ENCODE results near the gene BARX2. TPM values are rescaled to one million over a fixed set of nuclear protein-coding genes. Genes with fewer than 3 reads are reported as not detected.

Gene BARX2
- polyA plus RNA-seq, 4 donors: 6.1 to 19.5 (median 15.5) TPM

- Histone ChIP-seq H3K9me3 (ENCODE audit: control insufficient read depth in 2 of 2, insufficient read depth in 1 of 2, low read depth in 1 of 2, low read length in 1 of 2) (no peaks in the 10 kb centered on the region), H3K27ac (ENCODE audit: low read depth in 1 of 3, low read length in 2 of 3) (no peak overlapping the region), H3K4me3 (ENCODE audit: low read depth in 1 of 3, low read length in 3 of 3) (no peak overlapping the region), H3K36me3 (ENCODE audit: control insufficient read depth in 3 of 3, insufficient read depth in 2 of 3, low read depth in 1 of 3, low read length in 3 of 3) (peaks cover 0 to 23% (median 2%) of the 10 kb centered on the region in 3 donors), H3K27me3 (ENCODE audit: control insufficient read depth in 3 of 3, insufficient read depth in 3 of 3, low read length in 3 of 3) (no peaks in the 10 kb centered on the region), H3K4me1 (ENCODE audit: control insufficient read depth in 3 of 3, insufficient read depth in 2 of 3, low read depth in 1 of 3, low read length in 2 of 3) (peaks cover 0 to 3% (median 0%) of the 10 kb centered on the region in 3 donors)
- no peak for FAIRE-seq
- DNase-seq: peak in 1 of 2 donors; percentile 37
- 74 to 88% (median 76%) methylated on average over 8 of the region's 8 CpGs for WGBS, 3 donors
These were observed 64.5 kb downstream of the BARX2 start for GRCh38 chr11:129440028-129440713.

GRCh38 chr11:129442171-129442570 is 66.5 kb downstream of the BARX2 start:
- Histone ChIP-seq H3K36me3 (ENCODE audit: control insufficient read depth in 3 of 3, insufficient read depth in 2 of 3, low read depth in 1 of 3, low read length in 3 of 3) (peaks cover 0 to 20% (median 4%) of the 10 kb centered on the region in 3 donors), H3K4me1 (ENCODE audit: control insufficient read depth in 3 of 3, insufficient read depth in 2 of 3, low read depth in 1 of 3, low read length in 2 of 3) (no peaks in the 10 kb centered on the region), H3K27ac (ENCODE audit: low read depth in 1 of 3, low read length in 2 of 3) (no peak overlapping the region), H3K9me3 (ENCODE audit: control insufficient read depth in 2 of 2, insufficient read depth in 1 of 2, low read depth in 1 of 2, low read length in 1 of 2) (no peaks in the 10 kb centered on the region), H3K4me3 (ENCODE audit: low read depth in 1 of 3, low read length in 3 of 3) (no peak overlapping the region), H3K27me3 (ENCODE audit: control insufficient read depth in 3 of 3, insufficient read depth in 3 of 3, low read length in 3 of 3) (no peaks in the 10 kb centered on the region)
- WGBS, 3 donors: 78 to 89% (median 86%) methylated on average over 7 of the region's 7 CpGs
- DNase-seq (no peak), FAIRE-seq (no peak)

GRCh38 chr11:129443276-129443675 is 67.6 kb downstream of the BARX2 start:
- WGBS, 3 donors: 46 to 72% (median 65%) methylated on average over 6 of the region's 6 CpGs
- Histone ChIP-seq H3K9me3 (ENCODE audit: control insufficient read depth in 2 of 2, insufficient read depth in 1 of 2, low read depth in 1 of 2, low read length in 1 of 2) (no peaks in the 10 kb centered on the region), H3K27me3 (ENCODE audit: control insufficient read depth in 3 of 3, insufficient read depth in 3 of 3, low read length in 3 of 3) (no peaks in the 10 kb centered on the region), H3K4me1 (ENCODE audit: control insufficient read depth in 3 of 3, insufficient read depth in 2 of 3, low read depth in 1 of 3, low read length in 2 of 3) (no peaks in the 10 kb centered on the region), H3K4me3 (ENCODE audit: low read depth in 1 of 3, low read length in 3 of 3) (no peak overlapping the region), H3K36me3 (ENCODE audit: control insufficient read depth in 3 of 3, insufficient read depth in 2 of 3, low read depth in 1 of 3, low read length in 3 of 3) (peaks cover 0 to 16% (median 4%) of the 10 kb centered on the region in 3 donors), H3K27ac (ENCODE audit: low read depth in 1 of 3, low read length in 2 of 3) (no peak overlapping the region)
- DNase-seq (no peak), FAIRE-seq (no peak)

- Histone ChIP-seq H3K4me3 (ENCODE audit: low read depth in 1 of 3, low read length in 3 of 3) (no peak overlapping the region), H3K4me1 (ENCODE audit: control insufficient read depth in 3 of 3, insufficient read depth in 2 of 3, low read depth in 1 of 3, low read length in 2 of 3) (no peaks in the 10 kb centered on the region), H3K27ac (ENCODE audit: low read depth in 1 of 3, low read length in 2 of 3) (no peak overlapping the region), H3K9me3 (ENCODE audit: control insufficient read depth in 2 of 2, insufficient read depth in 1 of 2, low read depth in 1 of 2, low read length in 1 of 2) (peaks cover 0 to 3% of the 10 kb centered on the region in 2 donors), H3K36me3 (ENCODE audit: control insufficient read depth in 3 of 3, insufficient read depth in 2 of 3, low read depth in 1 of 3, low read length in 3 of 3) (peaks cover 0 to 10% (median 4%) of the 10 kb centered on the region in 3 donors), H3K27me3 (ENCODE audit: control insufficient read depth in 3 of 3, insufficient read depth in 3 of 3, low read length in 3 of 3) (no peaks in the 10 kb centered on the region)
- WGBS, 3 donors: 85 to 95% (median 88%) methylated on average over 5 of the region's 5 CpGs
- FAIRE-seq (no peak), DNase-seq (no peak)
These were observed 68.6 kb downstream of the BARX2 start for GRCh38 chr11:129444274-129444673.

- WGBS, 3 donors: 83 to 88% (median 87%) methylated on average over 9 of the region's 9 CpGs
These were observed 69.6 kb downstream of the BARX2 start for GRCh38 chr11:129445226-129445625.

GRCh38 chr11:129446572-129446971 is 70.9 kb downstream of the BARX2 start:
- H3K27me3 ChIP-seq (ENCODE audit: control insufficient read depth in 3 of 3, insufficient read depth in 3 of 3, low read length in 3 of 3): no peaks in the 10 kb centered on the region
- WGBS, 3 donors: 84 to 93% (median 91%) methylated on average over 3 of the region's 3 CpGs
- H3K4me3 ChIP-seq (ENCODE audit: low read depth in 1 of 3, low read length in 3 of 3): no peak overlapping the region
- H3K36me3 ChIP-seq (ENCODE audit: control insufficient read depth in 3 of 3, insufficient read depth in 2 of 3, low read depth in 1 of 3, low read length in 3 of 3): peaks cover 0 to 10% (median 4%) of the 10 kb centered on the region in 3 donors
- no peaks in the 10 kb centered on the region for H3K4me1 ChIP-seq (ENCODE audit: control insufficient read depth in 3 of 3, insufficient read depth in 2 of 3, low read depth in 1 of 3, low read length in 2 of 3)
- H3K27ac ChIP-seq (ENCODE audit: low read depth in 1 of 3, low read length in 2 of 3): no peak overlapping the region
- peaks cover 0 to 3% of the 10 kb centered on the region in 2 donors for H3K9me3 ChIP-seq (ENCODE audit: control insufficient read depth in 2 of 2, insufficient read depth in 1 of 2, low read depth in 1 of 2, low read length in 1 of 2)
- DNase-seq: peak in 1 of 2 donors; percentile 10
- no peak for FAIRE-seq

More at GRCh38 chr11:129445226-129445625, 69.6 kb downstream of the BARX2 start:
- H3K9me3 ChIP-seq (ENCODE audit: control insufficient read depth in 2 of 2, insufficient read depth in 1 of 2, low read depth in 1 of 2, low read length in 1 of 2): peaks cover 0 to 3% of the 10 kb centered on the region in 2 donors
- peaks cover 0 to 8% (median 4%) of the 10 kb centered on the region in 3 donors for H3K36me3 ChIP-seq (ENCODE audit: control insufficient read depth in 3 of 3, insufficient read depth in 2 of 3, low read depth in 1 of 3, low read length in 3 of 3)
- DNase-seq (no peak), FAIRE-seq (no peak)
- no peak overlapping the region for H3K27ac ChIP-seq (ENCODE audit: low read depth in 1 of 3, low read length in 2 of 3)
- H3K4me1 ChIP-seq (ENCODE audit: control insufficient read depth in 3 of 3, insufficient read depth in 2 of 3, low read depth in 1 of 3, low read length in 2 of 3): no peaks in the 10 kb centered on the region
- H3K4me3 ChIP-seq (ENCODE audit: low read depth in 1 of 3, low read length in 3 of 3): no peak overlapping the region
- H3K27me3 ChIP-seq (ENCODE audit: control insufficient read depth in 3 of 3, insufficient read depth in 3 of 3, low read length in 3 of 3): no peaks in the 10 kb centered on the region

GRCh38 chr11:129447654-129448239 is 72.1 kb downstream of the BARX2 start:
- H3K27ac ChIP-seq (ENCODE audit: low read depth in 1 of 3, low read length in 2 of 3): no peak overlapping the region
- FAIRE-seq (no peak), DNase-seq (no peak)
- no peaks in the 10 kb centered on the region for H3K27me3 ChIP-seq (ENCODE audit: control insufficient read depth in 3 of 3, insufficient read depth in 3 of 3, low read length in 3 of 3)
- H3K4me3 ChIP-seq (ENCODE audit: low read depth in 1 of 3, low read length in 3 of 3): no peak overlapping the region
- no peaks in the 10 kb centered on the region for H3K4me1 ChIP-seq (ENCODE audit: control insufficient read depth in 3 of 3, insufficient read depth in 2 of 3, low read depth in 1 of 3, low read length in 2 of 3)
- H3K9me3 ChIP-seq (ENCODE audit: control insufficient read depth in 2 of 2, insufficient read depth in 1 of 2, low read depth in 1 of 2, low read length in 1 of 2): peaks cover 0 to 3% of the 10 kb centered on the region in 2 donors
- H3K36me3 ChIP-seq (ENCODE audit: control insufficient read depth in 3 of 3, insufficient read depth in 2 of 3, low read depth in 1 of 3, low read length in 3 of 3): peaks cover 0 to 7% (median 4%) of the 10 kb centered on the region in 3 donors
- 68 to 75% (median 73%) methylated on average over 7 of the region's 7 CpGs for WGBS, 3 donors

GRCh38 chr11:129451524-129451923 is 75.9 kb downstream of the BARX2 start:
- H3K9me3 ChIP-seq (ENCODE audit: control insufficient read depth in 2 of 2, insufficient read depth in 1 of 2, low read depth in 1 of 2, low read length in 1 of 2): peaks cover 0 to 3% of the 10 kb centered on the region in 2 donors
- no peak for FAIRE-seq
- H3K4me3 ChIP-seq (ENCODE audit: low read depth in 1 of 3, low read length in 3 of 3): no peak overlapping the region
- H3K27ac ChIP-seq (ENCODE audit: low read depth in 1 of 3, low read length in 2 of 3): no peak overlapping the region
- H3K36me3 ChIP-seq (ENCODE audit: control insufficient read depth in 3 of 3, insufficient read depth in 2 of 3, low read depth in 1 of 3, low read length in 3 of 3): peaks cover 0 to 6% (median under 1%) of the 10 kb centered on the region in 3 donors
- 75 to 78% (median 77%) methylated on average over 5 of the region's 5 CpGs for WGBS, 3 donors
- no peaks in the 10 kb centered on the region for H3K4me1 ChIP-seq (ENCODE audit: control insufficient read depth in 3 of 3, insufficient read depth in 2 of 3, low read depth in 1 of 3, low read length in 2 of 3)
- H3K27me3 ChIP-seq (ENCODE audit: control insufficient read depth in 3 of 3, insufficient read depth in 3 of 3, low read length in 3 of 3): no peaks in the 10 kb centered on the region
- DNase-seq: no peak

Measured in small intestine (tissue), 7 donors.